Activated CD8-positive, alpha-beta T cell treated with anti-CD3 and anti-CD28 coated beads for 36 hours (primary cell): ENCODE data around the gene UFM1. TPM values are rescaled to one million over a fixed set of nuclear protein-coding genes. Genes with fewer than 3 reads are reported as not detected.
"Not testable (repeated sequence)": the region's sequence is repeated elsewhere in the genome, so short reads cannot be mapped to it uniquely, and the experiment has no call there.

Source experiments
- ATAC-seq: fragments of 200-7000 bp; cut with Tn5 transposase; one replicate; pipeline ENCODE4 v1.10.0; 2021; ENCODE audit warnings: mild to moderate bottlenecking, moderate library complexity
- CTCF ChIA-PET: fragments of 350-600 bp; sonication (Branson Sonifier 250); formaldehyde crosslinking; loops from one replicate; lab custom pipeline; 2021; ENCODE audit warnings: antibody characterized with exemption; lab: Charles Lee
- POLR2A ChIA-PET: fragments of 350-600 bp; sonication (Branson Sonifier 250); formaldehyde crosslinking; loops from one replicate; lab custom pipeline; 2021; ENCODE audit warnings: antibody characterized with exemption; lab: Charles Lee
- DNase-seq: peaks from one replicate; pipeline ENCODE4 v3.0.0-alpha.2; 2020
- H3K27ac Mint-ChIP-seq: one replicate; pipeline ENCODE4 v1.8.0; 2021; ENCODE audit warnings: mild to moderate bottlenecking, mixed read lengths
- H3K27me3 Mint-ChIP-seq: one replicate; pipeline ENCODE4 v1.8.0; 2021; ENCODE audit warnings: mixed read lengths
- H3K36me3 Mint-ChIP-seq: one replicate; pipeline ENCODE4 v1.8.0; 2021; ENCODE audit warnings: low read depth, mixed read lengths
- H3K4me1 Mint-ChIP-seq: one replicate; pipeline ENCODE4 v1.8.0; 2021; ENCODE audit warnings: low read depth, mixed read lengths
- H3K4me3 Mint-ChIP-seq: one replicate; pipeline ENCODE4 v1.8.0; 2021; ENCODE audit warnings: mild to moderate bottlenecking, moderate library complexity, mixed read lengths
- H3K9me3 Mint-ChIP-seq: one replicate; pipeline ENCODE4 v1.8.0; 2021; ENCODE audit warnings: mixed read lengths
- CTCF ChIP-seq: fragments of 200-600 bp; IDR thresholded peaks from one replicate; pipeline ENCODE4 v1.8.0; 2022; ENCODE audit warnings: antibody characterized with exemption, mild to moderate bottlenecking
- intact Hi-C: fragments of 100-400 bp; cut with micrococcal nuclease; formaldehyde crosslinking; loops from one replicate; pipeline ENCODE4 v1.10.0; 2022
- total RNA-seq, 2 experiments: library from RNA; stranded (reverse); gene quantifications; one replicate each; pipeline ENCODE4 v1.2.3, GENCODE V29; 2021

The UFM1 gene
- total RNA-seq, 2 experiments from 2014 or later, result 45.6 to 46.2 TPM

DNA sequence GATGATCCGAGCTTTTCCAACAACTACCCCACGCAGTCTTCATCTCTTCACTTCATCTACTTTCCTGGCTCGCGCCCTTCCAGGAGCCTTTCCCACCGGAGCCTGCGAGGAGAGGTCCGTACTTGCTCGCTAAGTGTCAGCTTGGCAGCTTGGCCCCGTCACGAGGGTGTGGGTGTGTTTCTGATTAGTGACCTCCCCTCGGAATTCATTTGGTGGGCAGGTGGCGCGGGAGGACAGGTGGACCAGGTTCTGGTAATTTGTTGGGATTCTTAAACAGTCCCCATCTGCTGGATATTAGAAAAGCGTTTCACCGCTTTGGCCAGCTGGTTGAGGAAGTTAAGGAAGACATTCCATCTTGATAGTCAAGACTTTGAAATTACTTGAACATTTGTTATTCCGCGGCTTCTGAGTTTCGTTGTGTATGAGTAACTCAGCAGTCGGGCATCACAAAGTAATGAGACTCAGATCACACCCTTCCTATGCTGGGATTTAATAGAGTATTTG is 515 bp downstream of the UFM1 start:
- ChIA-PET CTCF (interaction anchor here (1.4 kb wide), 1 partner anchor 9 kb away, joined by 5 read pairs; no protein-coding TSS in a partner anchor), POLR2A (interaction anchor here (1.1 to 1.6 kb wide), 4 partner anchors 8 to 686 kb away, joined by 4 to 8 read pairs (median 4); partner anchors contain the start of gene PROSER1)
- no peak for TF ChIP-seq CTCF
- DNase-seq (peak; percentile 78), ATAC-seq (peak; percentile 21)
- Mint-ChIP-seq H3K4me3 (peak overlapping the region; percentile 99), H3K27ac (peak overlapping the region; percentile 100), H3K36me3 (peaks cover 35% of the 10 kb centered on the region), H3K4me1 (peaks cover 38% of the 10 kb centered on the region), H3K9me3 (no peaks in the 10 kb centered on the region), H3K27me3 (no peaks in the 10 kb centered on the region)
- intact Hi-C loops, result no loop called here

DNA sequence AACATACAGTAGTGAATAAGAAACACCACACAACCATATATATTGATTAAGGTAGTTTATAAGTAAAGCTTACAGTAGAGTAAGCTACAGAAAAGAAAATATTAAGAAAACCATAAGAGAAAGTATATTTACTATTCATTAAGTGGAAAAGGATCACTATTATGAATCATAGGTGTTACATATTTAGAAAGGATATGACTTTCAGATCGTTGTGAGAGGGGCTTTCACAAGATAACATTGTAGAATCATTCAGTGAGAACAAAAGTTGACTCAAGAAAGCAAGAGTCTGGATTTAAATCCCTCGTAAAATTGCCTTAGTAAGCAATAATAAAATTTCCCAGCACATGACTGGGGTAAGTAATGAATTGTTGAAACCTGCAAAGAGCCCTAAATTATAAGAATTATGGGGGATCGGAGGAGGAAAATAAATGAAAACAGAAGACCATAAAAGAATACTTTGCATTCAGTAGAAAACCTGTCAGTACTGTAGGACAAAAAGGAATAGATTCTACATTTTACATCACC is 6.0 kb downstream of the UFM1 start:
- H3K4me1 Mint-ChIP-seq, result peaks cover 34% of the 10 kb centered on the region
- intact Hi-C loops, result no loop called here
- H3K9me3 Mint-ChIP-seq, result no peaks in the 10 kb centered on the region
- peak overlapping the region; percentile 52 for H3K27ac Mint-ChIP-seq
- CTCF ChIA-PET, result no interaction called here
- ATAC-seq (no peak), DNase-seq (no peak)
- POLR2A ChIA-PET, result no interaction called here
- no peak for TF ChIP-seq CTCF
- no peaks in the 10 kb centered on the region for H3K27me3 Mint-ChIP-seq
- peaks cover 42% of the 10 kb centered on the region for H3K36me3 Mint-ChIP-seq
- H3K4me3 Mint-ChIP-seq, result no peak overlapping the region

DNA sequence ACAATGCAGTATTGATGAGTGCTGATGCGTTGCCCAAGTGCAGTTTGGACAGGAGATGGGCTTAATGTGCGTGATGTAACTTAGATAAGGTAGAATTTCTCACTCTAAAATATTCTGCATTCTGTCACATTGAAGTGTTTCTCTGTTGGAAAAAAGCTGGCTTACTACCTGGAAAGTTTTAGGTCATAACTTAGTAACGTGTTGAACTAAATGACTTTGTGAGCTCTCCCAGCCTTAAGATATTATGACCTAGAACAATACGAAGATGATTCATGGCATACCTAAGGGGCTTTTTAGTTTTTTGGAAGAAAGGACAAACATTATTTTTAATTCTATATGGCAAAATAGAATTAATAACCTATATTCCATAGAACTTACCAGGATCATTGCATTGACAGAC is 9.0 kb downstream of the UFM1 start:
- ChIA-PET CTCF (no interaction called here), POLR2A (interaction anchor here (1.4 kb wide), 1 partner anchor 9 kb away, joined by 4 read pairs; the partner anchor contains the start of gene UFM1)
- H3K27me3 Mint-ChIP-seq, result no peaks in the 10 kb centered on the region
- no peak overlapping the region for H3K27ac Mint-ChIP-seq
- no peaks in the 10 kb centered on the region for H3K9me3 Mint-ChIP-seq
- peaks cover 14% of the 10 kb centered on the region for H3K4me1 Mint-ChIP-seq
- peaks cover 40% of the 10 kb centered on the region for H3K36me3 Mint-ChIP-seq
- TF ChIP-seq CTCF, result no peak
- no peak for ATAC-seq
- DNase-seq, result no peak
- intact Hi-C loops, result no loop called here
- no peak overlapping the region for H3K4me3 Mint-ChIP-seq

DNA sequence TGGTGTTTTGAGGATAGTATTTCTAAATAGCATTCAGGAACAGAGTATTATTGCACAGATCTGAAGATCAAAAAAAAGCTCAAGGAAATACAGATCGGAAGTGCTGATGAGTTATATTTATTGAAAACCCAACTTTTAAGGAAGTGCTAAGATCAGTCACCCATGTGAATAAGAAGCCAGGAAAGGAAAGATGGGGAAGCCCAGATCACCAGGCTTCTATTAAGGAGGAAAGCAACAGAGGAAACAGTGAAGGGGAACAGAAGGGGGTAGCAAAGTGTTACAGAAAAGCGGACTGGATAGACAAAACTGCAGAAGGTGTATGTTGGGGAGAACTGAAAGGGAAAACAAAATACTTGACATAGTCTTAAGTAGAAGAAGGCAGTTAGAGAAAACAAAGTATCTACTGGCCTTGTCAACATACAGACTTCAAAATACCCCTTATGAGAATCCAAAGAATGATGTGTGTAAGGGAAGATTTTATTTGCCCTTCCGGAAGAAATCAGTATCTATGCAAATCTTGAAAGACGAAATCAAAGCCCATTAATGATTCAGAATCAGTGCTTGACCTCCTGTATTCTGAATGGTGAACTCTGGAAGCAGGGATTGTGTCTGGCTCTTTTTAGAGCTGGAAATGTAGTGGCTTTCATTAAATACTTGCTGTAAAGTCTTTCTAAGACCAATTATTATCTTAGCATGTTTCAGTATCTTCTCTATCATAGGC is 12.1 kb downstream of the UFM1 start:
- Mint-ChIP-seq H3K36me3 (peaks cover 31% of the 10 kb centered on the region), H3K27me3 (no peaks in the 10 kb centered on the region), H3K4me3 (no peak overlapping the region), H3K4me1 (peaks cover 6% of the 10 kb centered on the region), H3K9me3 (no peaks in the 10 kb centered on the region), H3K27ac (no peak overlapping the region)
- TF ChIP-seq CTCF, result no peak
- ChIA-PET POLR2A (interaction anchor here (1.5 kb wide), 1 partner anchor 12 kb away, joined by 4 read pairs; the partner anchor contains the start of gene UFM1), CTCF (no interaction called here)
- ATAC-seq (no peak), DNase-seq (no peak)
- intact Hi-C loops, result no loop called here

GRCh38 chr13:38363219-38363618 is 13.6 kb downstream of the UFM1 start:
- Mint-ChIP-seq H3K4me1 (peaks cover 12% of the 10 kb centered on the region), H3K27me3 (no peaks in the 10 kb centered on the region), H3K9me3 (no peaks in the 10 kb centered on the region), H3K36me3 (peaks cover 31% of the 10 kb centered on the region), H3K27ac (no peak overlapping the region), H3K4me3 (no peak overlapping the region)
- intact Hi-C loops, result no loop called here
- POLR2A ChIA-PET, result no interaction called here
- ATAC-seq, result no peak
- no peak for TF ChIP-seq CTCF
- CTCF ChIA-PET, result no interaction called here
- no peak for DNase-seq

GRCh38 chr13:38363746-38364145 is 14.1 kb downstream of the UFM1 start:
- intact Hi-C loops, CTCF ChIA-PET, ATAC-seq, POLR2A ChIA-PET, H3K27ac Mint-ChIP-seq, H3K4me1 Mint-ChIP-seq, DNase-seq, H3K27me3 Mint-ChIP-seq, H3K9me3 Mint-ChIP-seq, H3K4me3 Mint-ChIP-seq: not testable (repeated sequence)
- peaks cover 28% of the 10 kb centered on the region for H3K36me3 Mint-ChIP-seq
